ENCODE measurements around the gene ARL5A. TPM values are rescaled to one million over a fixed set of nuclear protein-coding genes. Genes with fewer than 3 reads are reported as not detected.
"Not testable (repeated sequence)": the region's sequence is repeated elsewhere in the genome, so short reads cannot be mapped to it uniquely, and the experiment has no call there.

ARL5A gene
- polyA plus RNA-seq, 2 donors: 8.5 to 17.2 TPM

- no peak overlapping the region for H3K27ac ChIP-seq (ENCODE audit: low read depth in 2 of 2, low read length in 1 of 2)
- no peaks in the 10 kb centered on the region for H3K36me3 ChIP-seq (ENCODE audit: control insufficient read depth in 2 of 2, insufficient read depth in 2 of 2, low read length in 1 of 2)
- WGBS, 2 donors: 86 to 93% methylated on average over 2 of the region's 2 CpGs
- H3K9me3 ChIP-seq (ENCODE audit: control insufficient read depth in 2 of 2, insufficient read depth in 1 of 2, low read depth in 1 of 2, low read length in 1 of 2): no peaks in the 10 kb centered on the region
- no peaks in the 10 kb centered on the region for H3K27me3 ChIP-seq (ENCODE audit: control insufficient read depth in 1 of 2, insufficient read depth in 2 of 2, low read length in 2 of 2)
- H3K4me3 ChIP-seq (ENCODE audit: low read depth in 1 of 2, low read length in 2 of 2): no peak overlapping the region
- H3K4me1 ChIP-seq (ENCODE audit: control insufficient read depth in 2 of 2, insufficient read depth in 2 of 2, low read length in 1 of 2): no peaks in the 10 kb centered on the region
Measured at GRCh38 chr2:151802315-151802714, 25.9 kb downstream of the ARL5A start.

DNA sequence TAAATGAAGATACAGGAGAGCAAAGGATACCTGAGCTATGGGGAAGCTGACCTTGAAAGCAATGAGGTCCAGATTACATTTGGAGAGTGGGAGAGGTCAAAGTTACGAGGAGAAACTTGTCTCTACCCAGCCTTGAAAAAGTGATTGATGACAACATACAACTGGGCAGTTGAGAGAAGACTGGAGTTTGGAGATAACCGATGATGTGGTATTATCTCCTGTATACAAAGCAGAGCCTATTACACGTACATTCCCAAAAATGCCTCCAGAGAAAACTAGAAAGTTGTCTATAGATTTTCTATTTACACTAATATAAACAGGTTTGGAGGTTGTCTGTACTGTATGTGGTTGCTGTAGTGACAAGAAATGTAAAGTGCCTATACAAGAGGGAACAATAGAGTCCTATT lies 28.3 kb downstream of the ARL5A start:
- H3K9me3 ChIP-seq (ENCODE audit: control insufficient read depth in 2 of 2, insufficient read depth in 1 of 2, low read depth in 1 of 2, low read length in 1 of 2): no peaks in the 10 kb centered on the region
- no peaks in the 10 kb centered on the region for H3K36me3 ChIP-seq (ENCODE audit: control insufficient read depth in 2 of 2, insufficient read depth in 2 of 2, low read length in 1 of 2)
- H3K27ac ChIP-seq (ENCODE audit: low read depth in 2 of 2, low read length in 1 of 2): no peak overlapping the region
- WGBS, 2 donors: 93 to 94% methylated on average over 3 of the region's 3 CpGs
- H3K27me3 ChIP-seq (ENCODE audit: control insufficient read depth in 1 of 2, insufficient read depth in 2 of 2, low read length in 2 of 2): no peaks in the 10 kb centered on the region
- H3K4me3 ChIP-seq (ENCODE audit: low read depth in 1 of 2, low read length in 2 of 2): no peak overlapping the region
- H3K4me1 ChIP-seq (ENCODE audit: control insufficient read depth in 2 of 2, insufficient read depth in 2 of 2, low read length in 1 of 2): no peaks in the 10 kb centered on the region

DNA sequence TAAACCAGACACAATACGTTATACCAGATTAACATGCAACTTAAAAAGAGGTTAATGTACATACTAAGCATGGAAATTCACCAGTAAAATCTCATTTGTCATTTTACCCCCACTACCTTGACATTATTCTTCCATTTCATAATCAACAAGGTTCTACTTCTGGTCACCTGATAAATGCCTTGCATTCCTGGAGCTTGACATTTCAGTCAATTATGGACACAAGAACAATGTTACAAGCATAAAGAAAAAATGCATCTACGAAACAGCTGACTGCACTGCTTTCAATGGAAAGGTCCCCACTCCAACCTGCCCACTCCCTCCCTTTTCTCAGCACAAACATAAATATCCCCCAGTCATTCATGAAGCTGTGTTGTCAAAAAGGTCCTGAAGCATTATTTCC lies 31.4 kb downstream of the ARL5A start:
- Histone ChIP-seq H3K27me3 (ENCODE audit: control insufficient read depth in 1 of 2, insufficient read depth in 2 of 2, low read length in 2 of 2) (no peaks in the 10 kb centered on the region), H3K27ac (ENCODE audit: low read depth in 2 of 2, low read length in 1 of 2) (no peak overlapping the region), H3K36me3 (ENCODE audit: control insufficient read depth in 2 of 2, insufficient read depth in 2 of 2, low read length in 1 of 2) (no peaks in the 10 kb centered on the region), H3K4me3 (ENCODE audit: low read depth in 1 of 2, low read length in 2 of 2) (no peak overlapping the region), H3K9me3 (ENCODE audit: control insufficient read depth in 2 of 2, insufficient read depth in 1 of 2, low read depth in 1 of 2, low read length in 1 of 2) (no peaks in the 10 kb centered on the region), H3K4me1 (ENCODE audit: control insufficient read depth in 2 of 2, insufficient read depth in 2 of 2, low read length in 1 of 2) (no peaks in the 10 kb centered on the region)
- 94 to 95% methylated on average over 2 of the region's 2 CpGs for WGBS, 2 donors

DNA sequence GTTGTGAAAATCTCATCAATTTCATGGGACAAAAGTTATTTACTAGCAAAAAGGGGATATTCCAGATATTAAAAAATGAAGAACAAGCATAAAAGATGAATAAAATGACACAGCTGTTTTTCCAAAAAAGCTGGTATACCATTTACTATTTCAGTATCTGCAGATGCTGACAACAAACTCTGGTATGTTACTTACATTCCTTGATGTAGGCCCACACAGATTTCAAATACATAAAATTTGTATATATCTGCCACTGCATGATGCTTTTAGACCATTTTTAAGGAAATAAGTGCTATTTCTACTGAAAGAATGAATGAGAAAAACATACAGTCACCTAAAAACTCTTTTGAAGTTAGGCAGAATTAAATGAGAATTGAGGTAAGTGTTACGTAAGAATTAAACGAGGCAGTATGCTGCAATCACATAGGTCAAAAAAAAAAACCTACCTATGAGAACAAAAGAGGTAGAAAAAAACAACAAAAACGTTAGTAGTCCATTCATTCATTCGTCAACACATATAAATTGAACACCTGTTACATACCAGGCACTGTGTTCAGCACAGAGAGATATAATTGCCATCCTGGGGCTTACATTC lies 32.5 kb downstream of the ARL5A start:
- 70 to 73% methylated on average over 4 of the region's 4 CpGs for WGBS, 2 donors
- no peak overlapping the region for H3K27ac ChIP-seq (ENCODE audit: low read depth in 2 of 2, low read length in 1 of 2)
- no peaks in the 10 kb centered on the region for H3K9me3 ChIP-seq (ENCODE audit: control insufficient read depth in 2 of 2, insufficient read depth in 1 of 2, low read depth in 1 of 2, low read length in 1 of 2)
- no peaks in the 10 kb centered on the region for H3K4me1 ChIP-seq (ENCODE audit: control insufficient read depth in 2 of 2, insufficient read depth in 2 of 2, low read length in 1 of 2)
- no peaks in the 10 kb centered on the region for H3K36me3 ChIP-seq (ENCODE audit: control insufficient read depth in 2 of 2, insufficient read depth in 2 of 2, low read length in 1 of 2)
- H3K27me3 ChIP-seq (ENCODE audit: control insufficient read depth in 1 of 2, insufficient read depth in 2 of 2, low read length in 2 of 2): no peaks in the 10 kb centered on the region
- H3K4me3 ChIP-seq (ENCODE audit: low read depth in 1 of 2, low read length in 2 of 2): no peak overlapping the region

DNA sequence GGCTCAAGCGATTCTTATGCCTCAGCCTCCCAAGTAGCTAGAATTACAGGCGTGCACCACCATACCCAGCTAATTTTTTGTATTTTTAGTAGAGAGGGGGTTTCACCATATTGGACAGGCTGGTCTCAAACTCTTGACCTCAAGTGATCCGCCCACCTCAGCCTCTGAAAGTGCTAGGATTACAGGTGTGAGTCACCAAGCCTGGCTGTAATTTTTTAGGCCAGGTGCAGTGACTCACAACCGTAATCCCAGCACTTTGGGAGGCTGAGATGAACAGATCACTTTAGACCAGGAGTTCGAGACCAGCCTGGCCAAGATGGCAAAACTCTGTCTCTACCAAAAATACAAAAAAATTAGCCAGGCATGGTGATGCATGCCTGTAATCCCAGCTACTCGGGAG lies 33.8 kb downstream of the ARL5A start:
- H3K27me3 ChIP-seq (ENCODE audit: control insufficient read depth in 1 of 2, insufficient read depth in 2 of 2, low read length in 2 of 2); H3K27ac ChIP-seq (ENCODE audit: low read depth in 2 of 2, low read length in 1 of 2); H3K4me1 ChIP-seq (ENCODE audit: control insufficient read depth in 2 of 2, insufficient read depth in 2 of 2, low read length in 1 of 2); H3K4me3 ChIP-seq (ENCODE audit: low read depth in 1 of 2, low read length in 2 of 2); H3K9me3 ChIP-seq (ENCODE audit: control insufficient read depth in 2 of 2, insufficient read depth in 1 of 2, low read depth in 1 of 2, low read length in 1 of 2); H3K36me3 ChIP-seq (ENCODE audit: control insufficient read depth in 2 of 2, insufficient read depth in 2 of 2, low read length in 1 of 2): not testable (repeated sequence)
- WGBS, 2 donors: 96 to 97% methylated on average over 6 of the region's 6 CpGs

DNA sequence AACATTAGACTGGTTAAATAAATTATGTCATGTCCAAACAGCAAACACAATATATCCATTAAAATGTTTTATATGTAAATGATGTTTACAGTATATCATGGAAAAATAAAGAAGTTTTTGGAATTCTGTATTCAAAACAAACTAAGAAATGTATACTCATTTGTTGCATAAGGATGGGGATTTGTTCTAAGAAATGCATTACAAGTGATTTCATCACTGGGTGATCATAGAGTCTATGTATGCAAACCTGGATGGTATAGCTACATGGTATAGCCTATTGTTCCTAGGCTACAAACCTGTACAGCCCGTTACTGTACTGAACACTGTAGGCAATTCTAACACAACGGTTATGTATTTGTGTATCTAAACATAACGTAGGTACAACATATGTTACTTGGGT lies 35.1 kb downstream of the ARL5A start:
- H3K9me3 ChIP-seq (ENCODE audit: control insufficient read depth in 2 of 2, insufficient read depth in 1 of 2, low read depth in 1 of 2, low read length in 1 of 2): no peaks in the 10 kb centered on the region
- no peak overlapping the region for H3K27ac ChIP-seq (ENCODE audit: low read depth in 2 of 2, low read length in 1 of 2)
- no peaks in the 10 kb centered on the region for H3K27me3 ChIP-seq (ENCODE audit: control insufficient read depth in 1 of 2, insufficient read depth in 2 of 2, low read length in 2 of 2)
- H3K4me1 ChIP-seq (ENCODE audit: control insufficient read depth in 2 of 2, insufficient read depth in 2 of 2, low read length in 1 of 2): no peaks in the 10 kb centered on the region
- H3K4me3 ChIP-seq (ENCODE audit: low read depth in 1 of 2, low read length in 2 of 2): no peak overlapping the region
- WGBS, 2 donors: 90 to 96% methylated on average over 3 of the region's 3 CpGs
- no peaks in the 10 kb centered on the region for H3K36me3 ChIP-seq (ENCODE audit: control insufficient read depth in 2 of 2, insufficient read depth in 2 of 2, low read length in 1 of 2)

GRCh38 chr2:151792589-151792988 lies 35.6 kb downstream of the ARL5A start:
- Histone ChIP-seq H3K27me3 (ENCODE audit: control insufficient read depth in 1 of 2, insufficient read depth in 2 of 2, low read length in 2 of 2) (no peaks in the 10 kb centered on the region), H3K4me1 (ENCODE audit: control insufficient read depth in 2 of 2, insufficient read depth in 2 of 2, low read length in 1 of 2) (no peaks in the 10 kb centered on the region), H3K27ac (ENCODE audit: low read depth in 2 of 2, low read length in 1 of 2) (no peak overlapping the region), H3K4me3 (ENCODE audit: low read depth in 1 of 2, low read length in 2 of 2) (no peak overlapping the region), H3K9me3 (ENCODE audit: control insufficient read depth in 2 of 2, insufficient read depth in 1 of 2, low read depth in 1 of 2, low read length in 1 of 2) (no peaks in the 10 kb centered on the region), H3K36me3 (ENCODE audit: control insufficient read depth in 2 of 2, insufficient read depth in 2 of 2, low read length in 1 of 2) (no peaks in the 10 kb centered on the region)
- WGBS, 2 donors: 97 to 98% methylated on average over 4 of the region's 4 CpGs

GRCh38 chr2:151791545-151791944 lies 36.7 kb downstream of the ARL5A start:
- Histone ChIP-seq H3K27me3 (ENCODE audit: control insufficient read depth in 1 of 2, insufficient read depth in 2 of 2, low read length in 2 of 2) (no peaks in the 10 kb centered on the region), H3K4me1 (ENCODE audit: control insufficient read depth in 2 of 2, insufficient read depth in 2 of 2, low read length in 1 of 2) (no peaks in the 10 kb centered on the region), H3K9me3 (ENCODE audit: control insufficient read depth in 2 of 2, insufficient read depth in 1 of 2, low read depth in 1 of 2, low read length in 1 of 2) (no peaks in the 10 kb centered on the region), H3K27ac (ENCODE audit: low read depth in 2 of 2, low read length in 1 of 2) (no peak overlapping the region), H3K36me3 (ENCODE audit: control insufficient read depth in 2 of 2, insufficient read depth in 2 of 2, low read length in 1 of 2) (no peaks in the 10 kb centered on the region), H3K4me3 (ENCODE audit: low read depth in 1 of 2, low read length in 2 of 2) (no peak overlapping the region)
- 97 to 100% methylated on average over 3 of the region's 3 CpGs for WGBS, 2 donors

- Histone ChIP-seq H3K36me3 (ENCODE audit: control insufficient read depth in 2 of 2, insufficient read depth in 2 of 2, low read length in 1 of 2) (no peaks in the 10 kb centered on the region), H3K9me3 (ENCODE audit: control insufficient read depth in 2 of 2, insufficient read depth in 1 of 2, low read depth in 1 of 2, low read length in 1 of 2) (no peaks in the 10 kb centered on the region), H3K4me1 (ENCODE audit: control insufficient read depth in 2 of 2, insufficient read depth in 2 of 2, low read length in 1 of 2) (no peaks in the 10 kb centered on the region), H3K4me3 (ENCODE audit: low read depth in 1 of 2, low read length in 2 of 2) (no peak overlapping the region), H3K27me3 (ENCODE audit: control insufficient read depth in 1 of 2, insufficient read depth in 2 of 2, low read length in 2 of 2) (no peaks in the 10 kb centered on the region), H3K27ac (ENCODE audit: low read depth in 2 of 2, low read length in 1 of 2) (no peak overlapping the region)
- WGBS, 2 donors: 96 to 98% methylated on average over 1 of the region's 1 CpG
Measured at GRCh38 chr2:151790689-151791088, 37.5 kb downstream of the ARL5A start.

DNA sequence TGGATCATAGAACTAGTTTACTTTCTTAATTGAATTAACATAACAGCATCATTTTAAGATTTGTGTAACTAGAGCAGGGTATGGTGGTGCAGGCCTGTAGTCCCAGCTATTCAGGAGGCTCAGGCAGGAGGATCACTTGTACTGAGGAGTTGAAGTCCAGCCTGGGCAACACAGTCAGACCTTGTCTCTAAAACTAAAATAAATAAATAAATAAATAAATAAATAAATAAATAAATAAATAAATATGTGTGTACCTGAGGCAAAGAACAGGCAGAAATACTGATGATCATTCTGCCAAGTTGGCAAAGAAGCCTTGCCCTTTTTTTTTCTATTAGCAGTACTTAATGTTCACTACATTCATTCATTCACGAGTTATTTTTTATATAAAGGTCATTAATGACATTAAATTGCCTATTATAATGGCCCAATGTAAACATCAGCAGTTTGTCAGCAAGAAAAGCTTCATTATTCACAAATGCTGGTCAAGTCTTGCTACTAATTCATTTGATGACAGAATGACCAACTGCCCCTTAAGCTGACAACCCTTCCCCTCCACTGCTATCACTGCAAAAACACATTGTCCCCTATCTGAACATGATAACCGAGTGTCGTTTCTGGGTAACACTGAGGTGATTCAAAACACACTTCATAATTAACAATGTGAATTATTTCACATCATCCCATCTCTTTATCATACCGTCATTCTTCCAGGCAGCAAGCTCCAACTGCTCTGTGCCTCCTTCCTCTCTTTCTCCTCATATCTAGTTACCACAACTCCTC lies 39.0 kb downstream of the ARL5A start:
- Histone ChIP-seq H3K27ac (ENCODE audit: low read depth in 2 of 2, low read length in 1 of 2) (no peak overlapping the region), H3K4me1 (ENCODE audit: control insufficient read depth in 2 of 2, insufficient read depth in 2 of 2, low read length in 1 of 2) (no peaks in the 10 kb centered on the region), H3K4me3 (ENCODE audit: low read depth in 1 of 2, low read length in 2 of 2) (no peak overlapping the region), H3K9me3 (ENCODE audit: control insufficient read depth in 2 of 2, insufficient read depth in 1 of 2, low read depth in 1 of 2, low read length in 1 of 2) (no peaks in the 10 kb centered on the region), H3K36me3 (ENCODE audit: control insufficient read depth in 2 of 2, insufficient read depth in 2 of 2, low read length in 1 of 2) (no peaks in the 10 kb centered on the region), H3K27me3 (ENCODE audit: control insufficient read depth in 1 of 2, insufficient read depth in 2 of 2, low read length in 2 of 2) (no peaks in the 10 kb centered on the region)
- 93 to 97% methylated on average over 4 of the region's 4 CpGs for WGBS, 2 donors

Data from esophagus (tissue), 2 donors.